Lower leg skin (tissue), 3 donors: ENCODE results near the gene UQCRQ.

Source experiments
- POLR2A ChIP-seq, 2 donors: fragments of 450-650 bp; IDR thresholded peaks; one replicate each; pipeline ENCODE4 v1.6.1; 2016 to 2017; ENCODE audit warnings: antibody characterized with exemption in 2 of 2, mild to moderate bottlenecking in 1 of 2, moderate library complexity in 1 of 2
- TF ChIP-seq, protein P1 (sequence below), 3 donors: fragments of 450-650 bp; IDR thresholded peaks; one replicate each; pipeline ENCODE4 v1.5.1; 2016; ENCODE audit warnings: antibody characterized with exemption in 3 of 3, mild to moderate bottlenecking in 3 of 3, moderate library complexity in 2 of 3

- TF ChIP-seq, protein P1, sequence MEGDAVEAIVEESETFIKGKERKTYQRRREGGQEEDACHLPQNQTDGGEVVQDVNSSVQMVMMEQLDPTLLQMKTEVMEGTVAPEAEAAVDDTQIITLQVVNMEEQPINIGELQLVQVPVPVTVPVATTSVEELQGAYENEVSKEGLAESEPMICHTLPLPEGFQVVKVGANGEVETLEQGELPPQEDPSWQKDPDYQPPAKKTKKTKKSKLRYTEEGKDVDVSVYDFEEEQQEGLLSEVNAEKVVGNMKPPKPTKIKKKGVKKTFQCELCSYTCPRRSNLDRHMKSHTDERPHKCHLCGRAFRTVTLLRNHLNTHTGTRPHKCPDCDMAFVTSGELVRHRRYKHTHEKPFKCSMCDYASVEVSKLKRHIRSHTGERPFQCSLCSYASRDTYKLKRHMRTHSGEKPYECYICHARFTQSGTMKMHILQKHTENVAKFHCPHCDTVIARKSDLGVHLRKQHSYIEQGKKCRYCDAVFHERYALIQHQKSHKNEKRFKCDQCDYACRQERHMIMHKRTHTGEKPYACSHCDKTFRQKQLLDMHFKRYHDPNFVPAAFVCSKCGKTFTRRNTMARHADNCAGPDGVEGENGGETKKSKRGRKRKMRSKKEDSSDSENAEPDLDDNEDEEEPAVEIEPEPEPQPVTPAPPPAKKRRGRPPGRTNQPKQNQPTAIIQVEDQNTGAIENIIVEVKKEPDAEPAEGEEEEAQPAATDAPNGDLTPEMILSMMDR (IDR thresholded peaks at IDR 0.05), result no peak
- no peak for TF ChIP-seq POLR2A (IDR thresholded peaks at IDR 0.05)
Observed at GRCh38 chr5:132909702-132910101, 43.3 kb downstream of the UQCRQ start.
